Neural cell (in vitro differentiated cells): ENCODE measurements around the gene CSDE1. TPM values are rescaled to one million over a fixed set of nuclear protein-coding genes. Genes with fewer than 3 reads are reported as not detected.
A peak's percentile ranks its signal among the peaks of the same experiment; 100 is the strongest.

Experiments
- H2AFZ ChIP-seq: fragments of 200-600, 300-800 bp; sonication (generic), shearing (Covaris generic); 2 replicates; pipeline ENCODE4 v1.6.0; 2014; ENCODE audit warnings: low read depth, mild to moderate bottlenecking, antibody characterized with exemption, low read length, moderate library complexity
- H3F3A ChIP-seq: fragments of 200-600 bp; shearing (Covaris generic); 2 replicates; pipeline ENCODE4 v1.6.1; 2016; ENCODE audit warnings: mild to moderate bottlenecking, moderate library complexity, mixed read lengths, antibody characterized with exemption, low read length; ENCODE audit not compliant: insufficient read depth, poor library complexity, severe bottlenecking
- H3K27ac ChIP-seq: fragments of 200-600, 300-800 bp; sonication (generic), shearing (Covaris generic); 2 replicates; pipeline ENCODE4 v1.5.1; 2014; ENCODE audit warnings: mild to moderate bottlenecking, low read length, moderate library complexity
- H3K27me3 ChIP-seq: fragments of 300-800, 200-600 bp; sonication (generic), shearing (Covaris generic); 2 replicates; pipeline ENCODE4 v1.6.0; 2014; ENCODE audit warnings: mild to moderate bottlenecking, low read depth, low read length, moderate library complexity; ENCODE audit not compliant: insufficient read depth
- H3K36me3 ChIP-seq: fragments of 300-800, 200-600 bp; sonication (generic), shearing (Covaris generic); 2 replicates; pipeline ENCODE4 v1.5.1; 2014; ENCODE audit warnings: mild to moderate bottlenecking, antibody characterized with exemption, low read length, moderate library complexity; ENCODE audit not compliant: insufficient read depth
- H3K4me2 ChIP-seq: fragments of 300-800, 200-600 bp; sonication (generic), shearing (Covaris generic); 2 replicates; pipeline ENCODE4 v1.6.0; 2014; ENCODE audit warnings: mild to moderate bottlenecking, low read length
- H3K4me3 ChIP-seq: fragments of 300-800, 200-600 bp; sonication (generic), shearing (Covaris generic); 2 replicates; pipeline ENCODE4 v1.5.1; 2014; ENCODE audit warnings: mild to moderate bottlenecking, low read length, moderate library complexity
- H3K79me2 ChIP-seq: fragments of 200-600 bp; shearing (Covaris generic); replicated peaks from 2 replicates; pipeline ENCODE4 v1.6.0; 2014; ENCODE audit warnings: mild to moderate bottlenecking, low read length, moderate library complexity; ENCODE audit not compliant: insufficient read depth
- H3K9ac ChIP-seq: fragments of 300-800, 200-600 bp; sonication (generic), shearing (Covaris generic); 2 replicates; pipeline ENCODE4 v1.6.1; 2016; ENCODE audit warnings: mild to moderate bottlenecking, low read length, mixed read lengths
- H3K9me2 ChIP-seq: fragments of 200-600 bp; shearing (Covaris generic); 2 replicates; pipeline ENCODE4 v1.6.1; 2016; ENCODE audit warnings: mild to moderate bottlenecking, low read length, mixed read lengths; ENCODE audit not compliant: insufficient read depth
- H3K9me3 ChIP-seq: fragments of 200-600, 300-800 bp; sonication (generic), shearing (Covaris generic); 2 replicates; pipeline ENCODE4 v1.6.1; 2016; ENCODE audit warnings: mild to moderate bottlenecking, mixed run types, low read length, moderate library complexity, mixed read lengths
- H4K20me1 ChIP-seq: fragments of 200-600 bp; shearing (Covaris generic); 2 replicates; pipeline ENCODE4 v1.6.1; 2016; ENCODE audit warnings: mild to moderate bottlenecking, mixed run types; ENCODE audit not compliant: insufficient read depth
- EP300 ChIP-seq: fragments of 450-650 bp; conservative IDR thresholded peaks from 2 replicates; pipeline ENCODE4 v1.6.1; 2014; ENCODE audit warnings: antibody characterized with exemption, mild to moderate bottlenecking, moderate library complexity; ENCODE audit not compliant: poor library complexity, severe bottlenecking
- EZH2 ChIP-seq: fragments of 200-600, 300-800 bp; shearing (Covaris generic), sonication (generic); IDR thresholded peaks from 2 replicates; pipeline ENCODE4 v1.6.1; 2014; ENCODE audit warnings: antibody characterized with exemption, low read length, borderline replicate concordance, mild to moderate bottlenecking; ENCODE audit not compliant: insufficient read depth, poor library complexity, severe bottlenecking
- MXI1 ChIP-seq: fragments of 450-650 bp; conservative IDR thresholded peaks from 2 replicates; pipeline ENCODE4 v1.6.1; 2014; ENCODE audit warnings: antibody characterized with exemption, mild to moderate bottlenecking; ENCODE audit not compliant: poor library complexity, severe bottlenecking
- POLR2AphosphoS5 ChIP-seq: IDR thresholded peaks from 2 replicates; pipeline ENCODE4 v1.6.1; 2012
- TAF1 ChIP-seq: IDR thresholded peaks from 2 replicates; pipeline ENCODE4 v1.6.1; 2012; ENCODE audit warnings: low read depth
- polyA plus RNA-seq: library from polyadenylated mRNA; depleted of rRNA; stranded (reverse); fragments of >200 nt; gene quantifications from 2 replicates; pipeline ENCODE4 v1.2.3, GENCODE V29; 2014
- TF ChIP-seq, protein P1 (sequence below): fragments of 450-650 bp; IDR thresholded peaks from 2 replicates; pipeline ENCODE4 v1.5.1; 2014; ENCODE audit warnings: antibody characterized with exemption, mild to moderate bottlenecking, moderate library complexity; ENCODE audit not compliant: poor library complexity, severe bottlenecking
- TF ChIP-seq, protein P2 (sequence below): IDR thresholded peaks from 2 replicates; pipeline ENCODE4 v1.6.1; 2012; ENCODE audit warnings: borderline replicate concordance

The CSDE1 gene
- polyA plus RNA-seq, 1 donor from 2014 or later = 424 TPM

DNA sequence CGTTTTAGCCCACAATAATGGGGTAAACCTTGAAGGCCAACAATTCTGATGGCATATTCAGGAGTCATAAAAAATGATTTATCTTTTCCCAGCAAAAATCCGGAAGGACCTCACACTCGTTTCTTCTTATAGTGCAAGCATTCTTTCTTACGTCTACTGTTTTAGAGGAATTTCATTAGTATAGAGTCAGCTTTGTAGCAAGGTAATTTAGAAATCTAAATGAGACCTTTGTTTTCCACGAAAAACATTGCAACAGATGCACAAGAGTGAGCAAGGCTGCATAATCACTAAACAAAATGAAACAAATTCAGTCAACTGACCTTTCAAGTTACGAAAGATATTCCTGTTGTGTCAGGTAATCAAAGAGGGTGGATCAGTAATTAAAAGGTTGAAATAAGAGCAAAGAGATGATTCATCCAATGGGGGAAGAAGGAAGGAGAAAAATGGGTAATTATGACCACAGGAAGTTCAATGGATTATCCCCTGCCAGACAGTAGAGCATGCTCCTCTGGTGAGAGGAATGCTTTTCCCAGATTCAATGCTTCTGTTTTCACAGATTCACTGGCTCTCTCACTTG, 560 bp upstream of the CSDE1 start:
- Histone ChIP-seq H3K27me3 (no peaks in the 10 kb centered on the region), H3K27ac (peak overlapping the region; percentile 100), H3K36me3 (no peaks in the 10 kb centered on the region)

GRCh38 chr1:114756949-114757454, 782 bp downstream of the CSDE1 start:
- Histone ChIP-seq H4K20me1 (peaks cover 10% of the 10 kb centered on the region), H3K9ac (peak overlapping the region; percentile 100), H3K4me2 (peak overlapping the region; percentile 96), H3K4me3 (peak overlapping the region; percentile 78), H3K9me2 (no peaks in the 10 kb centered on the region), H3K27ac (peak overlapping the region; percentile 100), H3K27me3 (no peaks in the 10 kb centered on the region), H3K9me3 (no peaks in the 10 kb centered on the region), H2AFZ (peak overlapping the region; percentile 67), H3K36me3 (no peaks in the 10 kb centered on the region), H3F3A (peaks cover 4% of the 10 kb centered on the region), H3K79me2 (peaks cover 51% of the 10 kb centered on the region)
- peak; percentile 85 for TF ChIP-seq MXI1
- no peak for TF ChIP-seq POLR2AphosphoS5
- no peak for TF ChIP-seq TAF1
- TF ChIP-seq EZH2 = no peak
- TF ChIP-seq, protein P1, sequence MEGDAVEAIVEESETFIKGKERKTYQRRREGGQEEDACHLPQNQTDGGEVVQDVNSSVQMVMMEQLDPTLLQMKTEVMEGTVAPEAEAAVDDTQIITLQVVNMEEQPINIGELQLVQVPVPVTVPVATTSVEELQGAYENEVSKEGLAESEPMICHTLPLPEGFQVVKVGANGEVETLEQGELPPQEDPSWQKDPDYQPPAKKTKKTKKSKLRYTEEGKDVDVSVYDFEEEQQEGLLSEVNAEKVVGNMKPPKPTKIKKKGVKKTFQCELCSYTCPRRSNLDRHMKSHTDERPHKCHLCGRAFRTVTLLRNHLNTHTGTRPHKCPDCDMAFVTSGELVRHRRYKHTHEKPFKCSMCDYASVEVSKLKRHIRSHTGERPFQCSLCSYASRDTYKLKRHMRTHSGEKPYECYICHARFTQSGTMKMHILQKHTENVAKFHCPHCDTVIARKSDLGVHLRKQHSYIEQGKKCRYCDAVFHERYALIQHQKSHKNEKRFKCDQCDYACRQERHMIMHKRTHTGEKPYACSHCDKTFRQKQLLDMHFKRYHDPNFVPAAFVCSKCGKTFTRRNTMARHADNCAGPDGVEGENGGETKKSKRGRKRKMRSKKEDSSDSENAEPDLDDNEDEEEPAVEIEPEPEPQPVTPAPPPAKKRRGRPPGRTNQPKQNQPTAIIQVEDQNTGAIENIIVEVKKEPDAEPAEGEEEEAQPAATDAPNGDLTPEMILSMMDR = no peak
- TF ChIP-seq, protein P2, sequence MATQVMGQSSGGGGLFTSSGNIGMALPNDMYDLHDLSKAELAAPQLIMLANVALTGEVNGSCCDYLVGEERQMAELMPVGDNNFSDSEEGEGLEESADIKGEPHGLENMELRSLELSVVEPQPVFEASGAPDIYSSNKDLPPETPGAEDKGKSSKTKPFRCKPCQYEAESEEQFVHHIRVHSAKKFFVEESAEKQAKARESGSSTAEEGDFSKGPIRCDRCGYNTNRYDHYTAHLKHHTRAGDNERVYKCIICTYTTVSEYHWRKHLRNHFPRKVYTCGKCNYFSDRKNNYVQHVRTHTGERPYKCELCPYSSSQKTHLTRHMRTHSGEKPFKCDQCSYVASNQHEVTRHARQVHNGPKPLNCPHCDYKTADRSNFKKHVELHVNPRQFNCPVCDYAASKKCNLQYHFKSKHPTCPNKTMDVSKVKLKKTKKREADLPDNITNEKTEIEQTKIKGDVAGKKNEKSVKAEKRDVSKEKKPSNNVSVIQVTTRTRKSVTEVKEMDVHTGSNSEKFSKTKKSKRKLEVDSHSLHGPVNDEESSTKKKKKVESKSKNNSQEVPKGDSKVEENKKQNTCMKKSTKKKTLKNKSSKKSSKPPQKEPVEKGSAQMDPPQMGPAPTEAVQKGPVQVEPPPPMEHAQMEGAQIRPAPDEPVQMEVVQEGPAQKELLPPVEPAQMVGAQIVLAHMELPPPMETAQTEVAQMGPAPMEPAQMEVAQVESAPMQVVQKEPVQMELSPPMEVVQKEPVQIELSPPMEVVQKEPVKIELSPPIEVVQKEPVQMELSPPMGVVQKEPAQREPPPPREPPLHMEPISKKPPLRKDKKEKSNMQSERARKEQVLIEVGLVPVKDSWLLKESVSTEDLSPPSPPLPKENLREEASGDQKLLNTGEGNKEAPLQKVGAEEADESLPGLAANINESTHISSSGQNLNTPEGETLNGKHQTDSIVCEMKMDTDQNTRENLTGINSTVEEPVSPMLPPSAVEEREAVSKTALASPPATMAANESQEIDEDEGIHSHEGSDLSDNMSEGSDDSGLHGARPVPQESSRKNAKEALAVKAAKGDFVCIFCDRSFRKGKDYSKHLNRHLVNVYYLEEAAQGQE = peak; percentile 55
- no peak for TF ChIP-seq EP300

More for the DNA sequence above, 560 bp upstream of the CSDE1 start:
- Histone ChIP-seq H3K4me3 (peak overlapping the region; percentile 78), H2AFZ (peak overlapping the region; percentile 91), H4K20me1 (peaks cover 5% of the 10 kb centered on the region), H3K9ac (peak overlapping the region; percentile 100), H3F3A (peaks cover 4% of the 10 kb centered on the region), H3K4me2 (peak overlapping the region; percentile 68), H3K9me3 (no peaks in the 10 kb centered on the region), H3K9me2 (no peaks in the 10 kb centered on the region), H3K79me2 (peaks cover 38% of the 10 kb centered on the region)
- TF ChIP-seq, protein P1 = peak; percentile 1
- TF ChIP-seq TAF1 = no peak
